GM12801 (cell line): ENCODE results near the gene SUGCT.

Source experiments
- TF ChIP-seq, protein P1 (sequence below): IDR thresholded peaks from one replicate; pipeline ENCODE4 v1.5.1; 2011; ENCODE audit warnings: control low read depth; ENCODE audit not compliant: insufficient read length; ENCODE audit errors: extremely low read depth

The SUGCT gene

DNA sequence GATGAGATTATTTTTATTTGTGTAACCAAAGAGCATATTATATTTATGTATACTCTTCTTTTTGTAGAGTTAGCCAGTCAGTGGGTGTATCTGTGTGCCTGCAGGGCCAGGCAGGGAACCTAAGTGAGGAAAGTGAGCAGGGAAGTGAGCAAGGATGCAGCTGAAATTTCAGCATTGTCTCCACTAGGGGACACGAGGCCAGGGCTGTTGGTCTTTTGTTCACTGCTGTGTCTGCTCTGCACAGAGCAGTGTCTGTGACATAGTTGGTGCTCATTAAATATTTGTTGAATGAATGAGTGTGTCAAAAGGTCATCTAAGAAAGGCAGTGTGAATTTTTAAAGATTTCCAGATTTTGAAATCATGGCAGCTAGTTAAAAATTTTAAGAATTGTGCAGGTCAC, 51.8 kb downstream of the SUGCT start:
- TF ChIP-seq, protein P1, sequence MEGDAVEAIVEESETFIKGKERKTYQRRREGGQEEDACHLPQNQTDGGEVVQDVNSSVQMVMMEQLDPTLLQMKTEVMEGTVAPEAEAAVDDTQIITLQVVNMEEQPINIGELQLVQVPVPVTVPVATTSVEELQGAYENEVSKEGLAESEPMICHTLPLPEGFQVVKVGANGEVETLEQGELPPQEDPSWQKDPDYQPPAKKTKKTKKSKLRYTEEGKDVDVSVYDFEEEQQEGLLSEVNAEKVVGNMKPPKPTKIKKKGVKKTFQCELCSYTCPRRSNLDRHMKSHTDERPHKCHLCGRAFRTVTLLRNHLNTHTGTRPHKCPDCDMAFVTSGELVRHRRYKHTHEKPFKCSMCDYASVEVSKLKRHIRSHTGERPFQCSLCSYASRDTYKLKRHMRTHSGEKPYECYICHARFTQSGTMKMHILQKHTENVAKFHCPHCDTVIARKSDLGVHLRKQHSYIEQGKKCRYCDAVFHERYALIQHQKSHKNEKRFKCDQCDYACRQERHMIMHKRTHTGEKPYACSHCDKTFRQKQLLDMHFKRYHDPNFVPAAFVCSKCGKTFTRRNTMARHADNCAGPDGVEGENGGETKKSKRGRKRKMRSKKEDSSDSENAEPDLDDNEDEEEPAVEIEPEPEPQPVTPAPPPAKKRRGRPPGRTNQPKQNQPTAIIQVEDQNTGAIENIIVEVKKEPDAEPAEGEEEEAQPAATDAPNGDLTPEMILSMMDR: no peak

DNA sequence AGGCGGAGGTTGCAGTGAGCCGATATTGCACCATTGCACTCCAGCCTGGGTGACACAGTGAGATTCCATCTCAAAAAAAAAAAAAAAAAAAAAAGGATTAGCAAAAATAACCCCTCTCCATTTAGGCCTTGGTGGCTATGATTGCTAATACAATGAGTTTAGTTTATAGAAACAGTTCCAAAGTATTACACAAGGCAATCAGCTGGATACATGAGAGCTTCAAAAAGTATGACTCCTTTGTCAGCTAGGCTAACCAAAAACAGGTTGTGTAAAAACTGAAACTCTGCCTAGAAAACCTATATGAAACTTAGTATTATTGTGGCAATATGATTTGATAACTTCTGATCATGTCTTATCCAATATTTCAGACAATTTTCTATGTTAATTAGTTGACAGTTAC, 57.2 kb downstream of the SUGCT start:
- TF ChIP-seq, protein P1: no peak

DNA sequence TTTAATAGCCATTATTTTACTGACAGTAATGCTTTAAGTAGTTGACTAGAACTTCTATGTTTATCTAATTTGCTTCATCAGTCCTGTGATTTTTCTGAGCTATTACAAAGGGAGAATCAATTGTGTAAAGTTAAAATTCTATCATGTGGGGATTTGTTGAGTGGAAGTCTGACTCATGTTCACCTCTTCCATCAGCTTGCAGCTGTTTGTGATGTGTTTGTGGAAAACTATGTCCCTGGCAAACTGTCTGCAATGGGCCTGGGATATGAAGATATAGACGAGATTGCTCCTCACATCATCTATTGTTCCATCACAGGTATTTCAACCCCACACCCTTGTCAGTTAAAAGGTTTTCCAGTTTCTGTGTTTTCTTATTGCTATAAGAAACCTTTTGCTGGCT, 59.9 kb downstream of the SUGCT start:
- TF ChIP-seq, protein P1: no peak

DNA sequence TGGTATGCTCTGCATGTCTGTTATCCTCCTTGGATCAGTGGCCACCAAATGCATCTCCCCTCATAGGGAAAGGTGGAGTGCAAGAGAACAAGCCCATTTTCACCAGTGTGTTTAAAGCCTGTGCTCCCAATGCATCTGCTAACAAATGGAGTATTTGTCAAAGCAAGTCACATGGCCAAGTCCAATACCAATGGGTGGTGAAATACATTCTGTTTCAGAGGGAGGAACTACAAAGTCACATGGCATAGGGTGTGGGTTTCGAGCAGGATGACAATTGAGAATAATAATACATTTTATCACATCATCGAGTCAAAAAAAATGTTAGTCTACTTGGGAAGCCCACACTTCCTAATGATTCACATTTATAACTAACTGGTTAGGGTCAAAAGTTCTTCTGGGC, 62.7 kb downstream of the SUGCT start:
- TF ChIP-seq, protein P1: no peak

DNA sequence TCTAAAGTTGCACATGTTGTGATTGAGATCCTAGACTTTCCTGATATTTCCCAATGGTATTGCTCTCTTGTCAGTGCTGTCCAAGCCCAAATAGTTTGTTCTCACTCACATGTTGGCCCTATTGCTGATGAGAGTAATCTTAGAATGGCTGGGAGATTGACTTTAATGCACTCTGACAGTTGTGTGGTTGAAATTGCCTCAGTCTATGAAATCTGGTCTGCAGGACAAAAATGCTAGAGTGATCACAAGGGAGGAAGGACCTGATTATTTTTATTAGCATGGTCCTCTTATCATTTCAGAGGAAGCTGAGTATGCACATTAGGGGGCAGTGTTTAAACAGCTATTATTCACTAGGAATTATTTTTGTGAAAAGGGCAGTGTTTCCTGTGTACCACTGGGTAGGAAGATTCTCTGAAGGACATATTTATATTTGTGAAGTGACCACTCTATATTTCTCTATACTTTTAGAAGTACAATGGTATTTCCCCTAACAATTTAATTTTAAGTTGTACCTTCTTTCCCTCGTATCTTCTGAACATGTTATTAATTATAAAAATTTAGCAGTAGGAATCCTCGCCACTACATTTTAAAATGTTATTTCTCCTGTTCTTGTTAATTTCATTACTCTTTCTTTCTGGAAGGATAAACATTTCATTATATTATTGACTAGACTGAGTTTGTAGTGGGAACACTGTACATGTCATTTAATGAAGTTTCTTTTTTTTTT, 64.4 kb downstream of the SUGCT start:
- TF ChIP-seq, protein P1: no peak

DNA sequence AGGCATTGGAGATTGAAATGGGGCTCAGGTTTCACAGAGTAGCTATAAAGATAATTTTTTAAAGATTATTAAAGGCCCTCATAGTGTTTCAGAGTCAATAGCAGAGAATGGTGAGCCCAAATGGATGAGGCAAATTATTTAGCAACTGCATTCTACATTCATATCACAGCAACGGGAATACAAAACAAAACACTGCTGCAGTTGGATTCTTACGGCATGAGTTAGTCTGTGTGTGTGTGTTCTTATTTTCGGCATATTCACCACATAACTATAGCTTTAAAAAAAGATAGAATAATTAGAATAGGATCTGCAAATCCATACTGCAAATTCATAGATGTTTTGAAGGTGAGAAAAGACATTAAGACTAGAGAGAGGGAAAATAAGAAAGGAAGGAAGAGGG, 66.0 kb downstream of the SUGCT start:
- TF ChIP-seq, protein P1: no peak

DNA sequence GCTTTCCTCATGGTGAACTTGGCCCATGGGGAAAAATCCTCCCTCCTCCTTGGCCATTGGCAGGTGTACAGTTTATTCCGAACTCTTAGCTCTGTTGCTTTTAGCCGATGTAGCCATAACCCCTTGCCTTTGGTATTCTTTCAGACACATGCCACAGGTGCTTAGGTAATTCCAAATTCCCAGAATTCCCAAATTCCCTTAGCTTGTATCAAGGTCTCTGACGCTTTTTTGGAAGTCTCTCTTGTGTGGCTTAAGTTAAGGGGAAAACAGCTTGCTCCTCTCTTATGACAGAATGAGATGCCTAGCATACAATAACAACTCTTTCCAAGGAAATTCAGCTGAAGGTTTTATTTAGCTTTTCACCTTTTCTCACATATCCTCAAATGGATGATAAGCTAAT, 68.0 kb downstream of the SUGCT start:
- TF ChIP-seq, protein P1: no peak
